PC-3 (cell line): ENCODE results near the gene JCAD.

Experiments
- EZH2 ChIP-seq: fragments of 300-600 bp; sonication (generic); IDR thresholded peaks from one replicate; pipeline ENCODE4 v1.6.1; 2017; ENCODE audit warnings: antibody characterized with exemption, mild to moderate bottlenecking, low read length; ENCODE audit not compliant: unreplicated experiment
- EZH2phosphoT487 ChIP-seq: fragments of 300-600 bp; sonication (generic); IDR thresholded peaks from 2 replicates; pipeline ENCODE4 v1.6.1; 2018; ENCODE audit warnings: mild to moderate bottlenecking, antibody characterized with exemption, low read length, borderline replicate concordance
- TF ChIP-seq, protein P1 (sequence below): fragments of 300-600 bp; sonication (generic); conservative IDR thresholded peaks from 2 replicates; pipeline ENCODE4 v1.5.1; 2017; ENCODE audit warnings: antibody characterized with exemption, low read depth, mild to moderate bottlenecking, low read length

DNA sequence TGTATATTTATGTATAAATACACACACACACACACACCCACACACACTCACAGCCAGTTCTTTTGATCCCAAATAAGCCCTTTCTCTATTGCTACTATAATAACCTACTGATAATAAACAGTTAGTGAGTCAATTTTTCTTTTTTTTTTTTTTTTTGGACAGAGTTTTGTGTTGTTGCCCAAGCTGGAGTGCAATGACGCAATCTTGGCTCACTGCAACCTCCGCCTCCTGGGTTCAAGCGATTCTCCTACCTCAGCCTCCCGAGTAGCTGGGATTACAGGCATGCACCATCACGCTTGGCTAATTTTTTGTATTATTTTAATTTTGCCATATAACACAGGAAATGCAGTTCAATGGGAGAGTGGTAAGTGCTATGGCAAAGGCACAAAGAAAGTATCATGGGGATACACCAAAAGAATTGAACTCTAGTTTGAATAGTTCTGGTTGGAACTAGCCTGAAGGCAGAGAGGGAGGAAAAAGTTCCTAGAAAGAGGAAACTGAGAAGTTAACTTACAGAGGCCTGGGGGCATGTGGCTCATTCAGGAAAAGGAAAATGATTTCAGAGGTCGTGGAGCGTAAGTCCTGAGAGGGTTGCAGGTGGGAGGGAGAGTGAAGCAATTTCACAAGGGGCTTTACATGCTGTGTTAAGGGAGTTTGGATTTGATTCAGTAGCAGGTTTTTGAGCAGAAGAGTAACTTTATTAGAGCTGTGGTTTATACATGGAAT, 44.4 kb upstream of the JCAD start:
- TF ChIP-seq, protein P1, sequence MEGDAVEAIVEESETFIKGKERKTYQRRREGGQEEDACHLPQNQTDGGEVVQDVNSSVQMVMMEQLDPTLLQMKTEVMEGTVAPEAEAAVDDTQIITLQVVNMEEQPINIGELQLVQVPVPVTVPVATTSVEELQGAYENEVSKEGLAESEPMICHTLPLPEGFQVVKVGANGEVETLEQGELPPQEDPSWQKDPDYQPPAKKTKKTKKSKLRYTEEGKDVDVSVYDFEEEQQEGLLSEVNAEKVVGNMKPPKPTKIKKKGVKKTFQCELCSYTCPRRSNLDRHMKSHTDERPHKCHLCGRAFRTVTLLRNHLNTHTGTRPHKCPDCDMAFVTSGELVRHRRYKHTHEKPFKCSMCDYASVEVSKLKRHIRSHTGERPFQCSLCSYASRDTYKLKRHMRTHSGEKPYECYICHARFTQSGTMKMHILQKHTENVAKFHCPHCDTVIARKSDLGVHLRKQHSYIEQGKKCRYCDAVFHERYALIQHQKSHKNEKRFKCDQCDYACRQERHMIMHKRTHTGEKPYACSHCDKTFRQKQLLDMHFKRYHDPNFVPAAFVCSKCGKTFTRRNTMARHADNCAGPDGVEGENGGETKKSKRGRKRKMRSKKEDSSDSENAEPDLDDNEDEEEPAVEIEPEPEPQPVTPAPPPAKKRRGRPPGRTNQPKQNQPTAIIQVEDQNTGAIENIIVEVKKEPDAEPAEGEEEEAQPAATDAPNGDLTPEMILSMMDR, result no peak
- no peak for TF ChIP-seq EZH2
- TF ChIP-seq EZH2phosphoT487, result no peak
